Measurements from ENCODE around the gene TSHZ2. TPM values are rescaled to one million over a fixed set of nuclear protein-coding genes. Genes with fewer than 3 reads are reported as not detected.
"Not testable (repeated sequence)": the region's sequence is repeated elsewhere in the genome, so short reads cannot be mapped to it uniquely, and the experiment has no call there.

TSHZ2 gene
- total RNA-seq, 2 experiments from 2014 or later = 0.13 TPM; not detected in 1

GRCh38 chr20:53364646-53365045 lies 392.5 kb downstream of the TSHZ2 start:
- DNase-seq = no peak
- no peak for ATAC-seq
- H3K9me3 Mint-ChIP-seq (ENCODE audit: insufficient read depth) = no peaks in the 10 kb centered on the region
- H3K36me3 Mint-ChIP-seq (ENCODE audit: low read depth) = no peaks in the 10 kb centered on the region
- H3K4me1 Mint-ChIP-seq (ENCODE audit: low read depth) = no peaks in the 10 kb centered on the region
- H3K27ac Mint-ChIP-seq = no peak overlapping the region
- peaks cover 3% of the 10 kb centered on the region for H3K27me3 Mint-ChIP-seq (ENCODE audit: low read depth)
- ChIA-PET CTCF (no interaction called here), POLR2A (no interaction called here)
- H3K4me3 Mint-ChIP-seq = no peak overlapping the region

GRCh38 chr20:53365076-53365475 lies 392.9 kb downstream of the TSHZ2 start:
- ChIA-PET CTCF (no interaction called here), POLR2A (no interaction called here)
- Mint-ChIP-seq H3K9me3 (ENCODE audit: insufficient read depth) (no peaks in the 10 kb centered on the region), H3K36me3 (ENCODE audit: low read depth) (no peaks in the 10 kb centered on the region), H3K27ac (no peak overlapping the region), H3K4me3 (no peak overlapping the region), H3K4me1 (ENCODE audit: low read depth) (no peaks in the 10 kb centered on the region), H3K27me3 (ENCODE audit: low read depth) (peaks cover 3% of the 10 kb centered on the region)
- DNase-seq = no peak
- ATAC-seq = no peak

- no peaks in the 10 kb centered on the region for H3K36me3 Mint-ChIP-seq (ENCODE audit: low read depth)
- H3K27me3 Mint-ChIP-seq (ENCODE audit: low read depth) = peaks cover 3% of the 10 kb centered on the region
- no peak for ATAC-seq
- H3K27ac Mint-ChIP-seq = no peak overlapping the region
- ChIA-PET CTCF (no interaction called here), POLR2A (no interaction called here)
- no peak for DNase-seq
- no peak overlapping the region for H3K4me3 Mint-ChIP-seq
- no peaks in the 10 kb centered on the region for H3K9me3 Mint-ChIP-seq (ENCODE audit: insufficient read depth)
- no peaks in the 10 kb centered on the region for H3K4me1 Mint-ChIP-seq (ENCODE audit: low read depth)
Observed at GRCh38 chr20:53365539-53366075, 393.4 kb downstream of the TSHZ2 start.

- CTCF ChIA-PET; H3K36me3 Mint-ChIP-seq (ENCODE audit: low read depth); H3K27me3 Mint-ChIP-seq (ENCODE audit: low read depth); H3K4me3 Mint-ChIP-seq; ATAC-seq; H3K4me1 Mint-ChIP-seq (ENCODE audit: low read depth); DNase-seq; H3K27ac Mint-ChIP-seq; H3K9me3 Mint-ChIP-seq (ENCODE audit: insufficient read depth): not testable (repeated sequence)
- POLR2A ChIA-PET = interaction anchor here (0.6 kb wide), 1 partner anchor 205 kb away, joined by 3 read pairs; no protein-coding TSS in a partner anchor
Observed at GRCh38 chr20:53366928-53367327, 394.8 kb downstream of the TSHZ2 start.

GRCh38 chr20:53369871-53370270 lies 397.7 kb downstream of the TSHZ2 start:
- H3K4me1 Mint-ChIP-seq (ENCODE audit: low read depth) = peaks cover 4% of the 10 kb centered on the region
- no peaks in the 10 kb centered on the region for H3K9me3 Mint-ChIP-seq (ENCODE audit: insufficient read depth)
- ChIA-PET POLR2A (no interaction called here), CTCF (no interaction called here)
- H3K36me3 Mint-ChIP-seq (ENCODE audit: low read depth) = no peaks in the 10 kb centered on the region
- no peak for ATAC-seq
- H3K27ac Mint-ChIP-seq = no peak overlapping the region
- peaks cover 3% of the 10 kb centered on the region for H3K27me3 Mint-ChIP-seq (ENCODE audit: low read depth)
- no peak for DNase-seq
- H3K4me3 Mint-ChIP-seq = no peak overlapping the region

- Mint-ChIP-seq H3K36me3 (ENCODE audit: low read depth) (no peaks in the 10 kb centered on the region), H3K4me1 (ENCODE audit: low read depth) (peaks cover 4% of the 10 kb centered on the region), H3K27me3 (ENCODE audit: low read depth) (peaks cover 3% of the 10 kb centered on the region), H3K9me3 (ENCODE audit: insufficient read depth) (no peaks in the 10 kb centered on the region), H3K27ac (no peak overlapping the region), H3K4me3 (no peak overlapping the region)
- no peak for DNase-seq
- ChIA-PET CTCF (no interaction called here), POLR2A (no interaction called here)
- ATAC-seq = no peak
Observed at GRCh38 chr20:53370345-53370961, 398.3 kb downstream of the TSHZ2 start.

GRCh38 chr20:53371216-53371615 lies 399.1 kb downstream of the TSHZ2 start:
- ChIA-PET POLR2A (no interaction called here), CTCF (no interaction called here)
- Mint-ChIP-seq H3K27ac (no peak overlapping the region), H3K4me3 (no peak overlapping the region), H3K9me3 (ENCODE audit: insufficient read depth) (no peaks in the 10 kb centered on the region), H3K36me3 (ENCODE audit: low read depth) (no peaks in the 10 kb centered on the region), H3K27me3 (ENCODE audit: low read depth) (no peaks in the 10 kb centered on the region), H3K4me1 (ENCODE audit: low read depth) (peaks cover 4% of the 10 kb centered on the region)
- DNase-seq (no peak), ATAC-seq (no peak)

DNA sequence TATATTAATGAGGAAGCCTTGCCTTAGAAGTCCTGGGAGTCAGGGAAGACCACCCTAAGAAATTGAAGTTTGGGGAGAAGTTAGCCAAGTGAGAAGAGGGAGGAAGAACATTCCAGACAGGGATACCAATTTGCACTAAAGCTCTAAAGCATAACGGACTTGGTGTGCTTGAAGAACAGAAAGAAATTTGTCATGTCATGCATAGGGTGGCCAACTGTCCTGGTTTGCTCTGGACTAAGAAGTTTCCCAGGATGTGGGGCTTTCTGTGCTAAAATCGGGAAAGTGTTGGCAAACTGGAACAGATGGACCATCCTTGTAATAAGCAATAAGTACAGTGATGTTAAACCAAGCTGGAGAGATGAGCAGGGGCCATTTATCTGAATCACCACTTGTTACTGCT lies 403.9 kb downstream of the TSHZ2 start:
- no peak for DNase-seq
- no peak overlapping the region for H3K4me3 Mint-ChIP-seq
- H3K9me3 Mint-ChIP-seq (ENCODE audit: insufficient read depth) = no peaks in the 10 kb centered on the region
- no peak for ATAC-seq
- H3K27me3 Mint-ChIP-seq (ENCODE audit: low read depth) = no peaks in the 10 kb centered on the region
- H3K27ac Mint-ChIP-seq = no peak overlapping the region
- ChIA-PET CTCF (no interaction called here), POLR2A (no interaction called here)
- peaks cover under 1% of the 10 kb centered on the region for H3K4me1 Mint-ChIP-seq (ENCODE audit: low read depth)
- H3K36me3 Mint-ChIP-seq (ENCODE audit: low read depth) = no peaks in the 10 kb centered on the region

- ATAC-seq (no peak), DNase-seq (no peak)
- H3K4me1 Mint-ChIP-seq (ENCODE audit: low read depth) = no peaks in the 10 kb centered on the region
- no peaks in the 10 kb centered on the region for H3K9me3 Mint-ChIP-seq (ENCODE audit: insufficient read depth)
- H3K4me3 Mint-ChIP-seq = no peak overlapping the region
- no peak overlapping the region for H3K27ac Mint-ChIP-seq
- ChIA-PET CTCF (no interaction called here), POLR2A (no interaction called here)
- no peaks in the 10 kb centered on the region for H3K36me3 Mint-ChIP-seq (ENCODE audit: low read depth)
- no peaks in the 10 kb centered on the region for H3K27me3 Mint-ChIP-seq (ENCODE audit: low read depth)
Observed at GRCh38 chr20:53379014-53379832, 407.1 kb downstream of the TSHZ2 start.

DNA sequence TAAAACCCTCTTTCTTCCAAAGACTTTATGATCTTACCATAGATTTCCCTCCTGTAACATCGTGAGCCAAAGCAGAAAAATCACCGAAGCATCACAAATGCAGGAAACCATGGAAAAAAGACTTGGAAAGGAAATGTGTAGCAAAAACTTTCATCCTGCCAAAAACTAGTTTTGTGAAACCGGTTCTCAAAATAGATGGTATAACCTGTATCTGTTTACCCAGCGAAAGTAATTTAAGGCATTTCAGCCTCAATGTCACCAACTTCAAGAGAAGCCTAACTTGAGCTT lies 407.6 kb downstream of the TSHZ2 start:
- Mint-ChIP-seq H3K27me3 (ENCODE audit: low read depth) (no peaks in the 10 kb centered on the region), H3K9me3 (ENCODE audit: insufficient read depth) (no peaks in the 10 kb centered on the region), H3K36me3 (ENCODE audit: low read depth) (no peaks in the 10 kb centered on the region), H3K27ac (no peak overlapping the region), H3K4me1 (ENCODE audit: low read depth) (no peaks in the 10 kb centered on the region), H3K4me3 (no peak overlapping the region)
- ATAC-seq = no peak
- no peak for DNase-seq
- ChIA-PET CTCF (no interaction called here), POLR2A (no interaction called here)

DNA sequence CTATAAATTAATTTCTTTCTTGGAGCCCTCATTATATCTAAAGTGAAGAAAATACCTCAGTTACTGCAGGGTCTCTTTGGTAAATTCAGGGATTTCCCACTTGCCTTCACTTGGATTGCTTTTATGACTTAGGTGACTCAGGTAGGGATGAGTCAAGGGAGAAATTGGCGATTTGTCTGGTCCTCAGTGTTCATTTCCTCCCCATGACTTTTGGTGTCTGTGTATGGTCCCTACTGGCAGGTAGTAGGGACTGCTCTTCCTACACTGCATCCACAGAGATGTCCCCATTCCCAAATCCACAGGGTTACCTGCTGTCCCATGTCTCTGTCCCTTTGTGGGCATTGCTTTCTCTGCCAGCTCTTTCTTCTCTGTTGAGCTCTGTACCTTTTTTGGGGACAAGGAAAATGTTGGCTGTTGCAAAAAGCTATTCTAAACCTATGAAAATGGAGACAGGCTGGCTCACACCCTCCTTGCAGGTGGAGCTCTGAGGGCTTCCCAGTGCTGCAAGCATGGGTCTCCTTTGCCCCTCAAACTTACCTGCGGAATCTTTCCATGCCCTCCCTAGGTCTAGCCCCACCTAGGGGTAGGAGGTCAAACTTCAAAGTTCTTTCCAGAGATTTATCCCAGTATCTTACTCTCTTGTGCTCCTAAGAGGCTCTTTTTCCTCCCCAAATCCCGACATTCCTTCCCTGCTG lies 409.6 kb downstream of the TSHZ2 start:
- CTCF ChIA-PET = interaction anchor here (1.1 kb wide), 1 partner anchor 9 kb away, joined by 4 read pairs; no protein-coding TSS in a partner anchor

DNA sequence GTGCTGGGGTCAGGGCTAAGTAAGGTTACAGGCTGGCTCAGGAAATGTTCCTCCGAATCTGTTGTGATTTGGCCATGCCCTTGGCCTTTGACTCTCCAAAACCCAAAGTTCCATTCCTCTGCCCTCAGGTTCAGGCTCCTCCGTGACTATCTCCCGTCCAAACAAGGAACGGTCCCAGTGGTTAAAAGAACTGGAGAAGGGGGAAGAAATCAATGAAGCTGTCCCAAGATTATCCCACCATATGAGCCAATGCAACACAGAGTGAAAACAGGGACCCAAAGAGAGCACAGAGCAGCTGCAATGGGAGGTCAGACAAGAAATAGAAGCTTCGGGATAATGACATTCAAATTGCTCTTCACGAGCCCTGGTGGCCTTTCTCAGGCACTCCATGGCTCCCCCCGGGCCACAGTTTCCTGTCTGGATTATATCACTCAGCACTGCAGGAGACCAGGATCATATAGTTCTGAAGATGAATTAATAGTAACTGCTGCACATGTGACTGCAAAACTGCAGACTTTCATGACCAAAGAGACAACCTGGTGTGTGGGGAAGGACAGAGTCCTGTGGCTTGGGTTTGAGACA lies 410.2 kb downstream of the TSHZ2 start:
- CTCF ChIA-PET = no interaction called here
- H3K27me3 Mint-ChIP-seq (ENCODE audit: low read depth) = no peaks in the 10 kb centered on the region
- POLR2A ChIA-PET = no interaction called here

More for the DNA sequence above, 409.6 kb downstream of the TSHZ2 start:
- H3K27ac Mint-ChIP-seq = no peak overlapping the region
- no peak overlapping the region for H3K4me3 Mint-ChIP-seq
- no peak for DNase-seq
- ATAC-seq = no peak
- H3K27me3 Mint-ChIP-seq (ENCODE audit: low read depth) = no peaks in the 10 kb centered on the region
- H3K36me3 Mint-ChIP-seq (ENCODE audit: low read depth) = no peaks in the 10 kb centered on the region
- POLR2A ChIA-PET = no interaction called here
- H3K4me1 Mint-ChIP-seq (ENCODE audit: low read depth) = no peaks in the 10 kb centered on the region
- no peaks in the 10 kb centered on the region for H3K9me3 Mint-ChIP-seq (ENCODE audit: insufficient read depth)

More for the DNA sequence above, 410.2 kb downstream of the TSHZ2 start:
- no peak for DNase-seq
- no peak overlapping the region for H3K27ac Mint-ChIP-seq
- H3K36me3 Mint-ChIP-seq (ENCODE audit: low read depth) = no peaks in the 10 kb centered on the region
- H3K9me3 Mint-ChIP-seq (ENCODE audit: insufficient read depth) = no peaks in the 10 kb centered on the region
- H3K4me3 Mint-ChIP-seq = no peak overlapping the region
- ATAC-seq = no peak
- H3K4me1 Mint-ChIP-seq (ENCODE audit: low read depth) = no peaks in the 10 kb centered on the region

Data from activated CD8-positive, alpha-beta T cell treated with anti-CD3 and anti-CD28 coated beads, Interleukin-2, amount 10 ng/mL, durations not matched to agents 7 days and 5 days (primary cell).